Kidney (tissue), 14 donors: ENCODE results near the gene TMEM44. TPM values are rescaled to one million over a fixed set of nuclear protein-coding genes. Genes with fewer than 3 reads are reported as not detected.

ENCODE experiments used
- DNase-seq, 5 donors: peaks; one replicate each; pipeline ENCODE4 v3.0.0-alpha.2; 2013 to 2020
- FAIRE-seq: peaks from 2 replicates; lab custom pipeline; 2012; peaks lifted over from hg19 to GRCh38; lab: Jason Lieb, UNC
- H3K27ac ChIP-seq, 2 donors: one replicate each; pipeline ENCODE4 v1.7.0; 2013; ENCODE audit warnings: low read depth in 2 of 2, low read length in 2 of 2, inconsistent platforms in 1 of 2
- H3K27me3 ChIP-seq: one replicate; pipeline ENCODE4 v1.7.1; 2013; ENCODE audit warnings: low read length, inconsistent platforms; ENCODE audit not compliant: control insufficient read depth, insufficient read depth
- H3K36me3 ChIP-seq, 3 donors: one replicate each; pipeline versions ENCODE4 v1.7.0 to v1.7.1; 2013; ENCODE audit warnings: low read length in 3 of 3, control low read depth in 1 of 3, inconsistent platforms in 1 of 3; ENCODE audit not compliant: insufficient read depth in 3 of 3, control insufficient read depth in 2 of 3
- H3K4me1 ChIP-seq, 3 donors: one replicate each; pipeline versions ENCODE4 v1.7.0 to v1.7.1; 2013; ENCODE audit warnings: low read length in 3 of 3, inconsistent platforms in 1 of 3, low read depth in 1 of 3; ENCODE audit not compliant: control insufficient read depth in 2 of 3, insufficient read depth in 2 of 3
- H3K4me3 ChIP-seq, 3 donors: one replicate each; pipeline versions ENCODE4 v1.7.0 to v1.8.1; 2013; ENCODE audit warnings: low read length in 3 of 3, control low read depth in 1 of 3, inconsistent platforms in 1 of 3
- H3K9ac ChIP-seq, 3 donors: one replicate each; pipeline versions ENCODE4 v1.7.0 to v1.7.1; 2013; ENCODE audit warnings: low read length in 3 of 3, control low read depth in 1 of 3, inconsistent platforms in 1 of 3
- H3K9me3 ChIP-seq, 3 donors: one replicate each; pipeline versions ENCODE4 v1.7.0 to v1.7.1; 2013; ENCODE audit warnings: low read length in 3 of 3, control low read depth in 1 of 3, inconsistent platforms in 1 of 3; ENCODE audit not compliant: control insufficient read depth in 2 of 3, insufficient read depth in 1 of 3
- intact Hi-C: fragments of 100-400 bp; cut with DNase I; formaldehyde crosslinking; loops from one replicate; pipeline ENCODE4 v1.11.1; 2022
- polyA plus RNA-seq: library from polyadenylated mRNA; stranded (reverse); fragments of 350-450 nt; fragmentation: Illumina TruSeq; extraction: RNeasy Lipid Tissue Mini Kit (QIAGEN cat#74804); gene quantifications from one replicate; pipeline ENCODE4 v1.2.3, GENCODE V29; 2014; ENCODE audit warnings: low read depth, low replicate concordance; ENCODE audit not compliant: insufficient read depth
- total RNA-seq: library from RNA; stranded (reverse); fragmentation: NEBNext Ultra II Directional; extraction: Animal tissue kit (Norgen Biotek cat#: 25700); gene quantifications from one replicate; pipeline ENCODE4 v1.2.1, GENCODE V29; 2021
- TF ChIP-seq, protein P1 (sequence below): IDR thresholded peaks from 3 replicates; pipeline ENCODE4 v1.5.1; 2012; ENCODE audit warnings: mild to moderate bottlenecking, moderate library complexity, borderline replicate concordance; ENCODE audit not compliant: insufficient read depth; ENCODE audit errors: extremely low read depth
- donor health status: control.
- donor health status: control.
- donor health status: control.
- donor health status: control.
- donor health status: control.
- donor health status: DM: yes; HTN: yes; CAD: no.
- donor health status: Normal renal cell carcinoma (clear cell type).

TMEM44 gene
- total and polyA plus RNA-seq, 2 donors from 2014 or later = 7.0 to 15.7 TPM

DNA sequence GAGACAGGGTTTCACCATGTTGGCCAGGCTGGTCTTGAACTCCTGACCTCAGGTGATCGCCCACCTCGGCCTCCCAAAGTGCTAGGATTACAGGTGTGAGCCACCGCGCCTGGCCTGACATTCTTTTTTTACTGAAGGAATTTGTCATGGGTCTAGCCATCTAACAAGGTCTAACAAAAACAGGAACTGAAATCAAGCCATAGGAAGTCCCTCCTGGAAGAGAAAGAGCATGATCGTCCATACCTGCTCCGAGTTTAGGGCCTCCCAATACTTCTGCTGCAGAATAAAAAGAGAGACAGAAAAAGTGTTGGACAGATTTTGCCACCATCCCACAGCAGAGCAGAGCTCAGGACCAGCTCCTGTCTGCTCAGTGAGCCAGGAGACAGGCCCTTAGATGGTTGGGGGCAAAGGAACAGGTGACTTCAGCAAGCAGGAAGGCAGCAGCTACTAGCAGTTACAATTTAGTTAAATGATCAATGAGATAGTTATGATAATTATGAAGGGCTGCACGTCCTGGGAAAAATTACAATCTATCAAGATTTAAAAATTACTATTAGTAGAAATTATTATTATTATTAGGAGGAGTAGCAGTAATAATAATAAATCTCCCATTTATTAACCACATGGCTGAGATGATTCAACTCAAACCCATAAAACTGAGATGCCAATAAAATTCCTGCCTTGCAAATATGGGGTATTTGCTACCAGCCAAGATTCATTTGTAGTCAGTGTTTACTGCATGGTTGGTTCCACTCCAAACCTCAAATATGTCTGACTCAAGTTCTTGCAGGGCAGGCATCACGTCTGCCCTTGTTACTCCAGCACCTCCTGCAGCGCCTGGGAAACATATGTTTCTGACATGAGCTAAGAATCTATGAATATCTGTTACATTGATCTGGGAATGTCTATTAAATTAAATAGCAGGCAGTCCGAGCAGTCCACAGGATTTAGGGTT, 40.1 kb downstream of the TMEM44 start:
- Histone ChIP-seq H3K27ac (no peak overlapping the region), H3K4me3 (no peak overlapping the region), H3K27me3 (no peaks in the 10 kb centered on the region), H3K4me1 (no peaks in the 10 kb centered on the region), H3K9ac (no peak overlapping the region), H3K36me3 (peaks cover 0 to 2% (median 0%) of the 10 kb centered on the region in 3 donors), H3K9me3 (no peaks in the 10 kb centered on the region)
- FAIRE-seq = no peak
- intact Hi-C loops = no loop called here
- DNase-seq = peak in 1 of 5 donors; percentile 29
- TF ChIP-seq, protein P1, sequence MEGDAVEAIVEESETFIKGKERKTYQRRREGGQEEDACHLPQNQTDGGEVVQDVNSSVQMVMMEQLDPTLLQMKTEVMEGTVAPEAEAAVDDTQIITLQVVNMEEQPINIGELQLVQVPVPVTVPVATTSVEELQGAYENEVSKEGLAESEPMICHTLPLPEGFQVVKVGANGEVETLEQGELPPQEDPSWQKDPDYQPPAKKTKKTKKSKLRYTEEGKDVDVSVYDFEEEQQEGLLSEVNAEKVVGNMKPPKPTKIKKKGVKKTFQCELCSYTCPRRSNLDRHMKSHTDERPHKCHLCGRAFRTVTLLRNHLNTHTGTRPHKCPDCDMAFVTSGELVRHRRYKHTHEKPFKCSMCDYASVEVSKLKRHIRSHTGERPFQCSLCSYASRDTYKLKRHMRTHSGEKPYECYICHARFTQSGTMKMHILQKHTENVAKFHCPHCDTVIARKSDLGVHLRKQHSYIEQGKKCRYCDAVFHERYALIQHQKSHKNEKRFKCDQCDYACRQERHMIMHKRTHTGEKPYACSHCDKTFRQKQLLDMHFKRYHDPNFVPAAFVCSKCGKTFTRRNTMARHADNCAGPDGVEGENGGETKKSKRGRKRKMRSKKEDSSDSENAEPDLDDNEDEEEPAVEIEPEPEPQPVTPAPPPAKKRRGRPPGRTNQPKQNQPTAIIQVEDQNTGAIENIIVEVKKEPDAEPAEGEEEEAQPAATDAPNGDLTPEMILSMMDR = no peak

DNA sequence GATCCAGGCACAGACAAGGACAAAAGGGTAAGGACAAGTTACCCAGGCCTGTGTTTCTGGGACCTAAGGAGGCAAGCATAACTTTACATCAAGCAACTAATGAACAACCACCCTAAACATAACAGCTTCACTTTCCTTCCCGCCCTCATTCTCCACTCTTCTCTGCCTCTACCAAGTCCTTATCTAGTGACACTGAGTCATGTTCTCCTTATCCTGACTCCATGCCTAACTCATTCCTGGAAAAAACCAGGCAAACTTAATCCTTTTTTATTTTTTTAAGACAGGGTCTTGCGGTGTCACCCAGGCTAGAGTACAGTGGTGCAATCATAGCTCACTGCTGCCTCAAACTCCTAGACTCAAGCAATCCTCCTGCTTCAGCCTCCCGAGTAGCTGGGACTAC, 44.5 kb downstream of the TMEM44 start:
- H3K27ac ChIP-seq = no peak overlapping the region
- DNase-seq (no peak), FAIRE-seq (no peak)
- H3K27me3 ChIP-seq = no peaks in the 10 kb centered on the region
- peaks cover 0 to 2% (median 0%) of the 10 kb centered on the region in 3 donors for H3K36me3 ChIP-seq
- TF ChIP-seq, protein P1 = no peak
- no peaks in the 10 kb centered on the region for H3K9me3 ChIP-seq
- peaks cover 0 to 5% (median 3%) of the 10 kb centered on the region in 3 donors for H3K4me1 ChIP-seq
- H3K4me3 ChIP-seq = no peak overlapping the region
- no peak overlapping the region for H3K9ac ChIP-seq
- intact Hi-C loops = no loop called here

DNA sequence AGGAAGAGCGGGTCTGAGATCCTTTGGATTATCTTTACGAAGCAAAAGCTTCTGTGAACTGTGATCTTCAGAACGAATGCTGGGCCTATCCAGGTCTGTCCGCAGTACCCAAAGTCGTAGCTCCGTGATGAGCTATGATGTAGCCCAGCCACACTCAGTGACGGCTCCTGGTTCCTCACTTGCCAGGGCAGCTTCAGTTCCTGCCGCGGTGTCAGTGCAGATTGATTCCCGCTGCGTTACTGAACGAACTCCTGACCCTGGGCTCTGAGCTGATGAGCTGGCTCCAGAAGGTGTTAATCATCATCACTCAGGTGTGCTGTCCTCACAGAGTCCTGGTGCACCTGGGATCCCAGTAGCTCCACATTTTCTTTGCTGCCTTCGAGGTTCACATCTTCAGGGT, 45.0 kb downstream of the TMEM44 start:
- intact Hi-C loops = no loop called here
- FAIRE-seq = no peak
- no peak overlapping the region for H3K27ac ChIP-seq

More for the DNA sequence above, 45.0 kb downstream of the TMEM44 start:
- Histone ChIP-seq H3K9ac (no peak overlapping the region), H3K36me3 (peaks cover 0 to 2% (median 0%) of the 10 kb centered on the region in 3 donors), H3K4me1 (peaks cover 0 to 5% (median 3%) of the 10 kb centered on the region in 3 donors), H3K27me3 (no peaks in the 10 kb centered on the region), H3K4me3 (no peak overlapping the region), H3K9me3 (no peaks in the 10 kb centered on the region)
- TF ChIP-seq, protein P1 = no peak
- no peak for DNase-seq
